PC-3 (cell line): ENCODE data around the gene SLC6A16. TPM values are rescaled to one million over a fixed set of nuclear protein-coding genes. Genes with fewer than 3 reads are reported as not detected.

ENCODE experiments used
- ATAC-seq: fragments of 200-7000 bp; cut with Tn5 transposase; 2 replicates; pipeline ENCODE4 v1.9.1; 2020; ENCODE audit warnings: mild to moderate bottlenecking, moderate library complexity
- BruUV-seq: library from RNA; stranded (reverse); fragments of 400-500 nt; replicated peaks from 2 replicates; lab custom pipeline; 2021; lab: Mats Ljungman, UMichigan
- CTCF ChIA-PET: fragments of 300-600 bp; sonication (Branson Sonifier 250); formaldehyde crosslinking; loops from one replicate; lab custom pipeline; 2022; ENCODE audit warnings: antibody characterized with exemption; lab: Charles Lee
- POLR2A ChIA-PET: fragments of 300-600 bp; sonication (Branson Sonifier 250); formaldehyde crosslinking; loops from one replicate; lab custom pipeline; 2022; ENCODE audit warnings: antibody characterized with exemption; ENCODE audit not compliant: unreplicated experiment; lab: Charles Lee
- DNase-seq: peaks from one replicate; pipeline ENCODE4 v3.0.0-alpha.2; 2015
- H2AFZ ChIP-seq: fragments of 300-600 bp; sonication (generic); 2 replicates; pipeline ENCODE4 v1.6.0; 2016; ENCODE audit warnings: antibody characterized with exemption, low read length
- H3F3A ChIP-seq: fragments of 300-600 bp; sonication (generic); one replicate; pipeline ENCODE4 v1.6.0; 2017; ENCODE audit warnings: antibody characterized with exemption, low read length, control low read depth, mild to moderate bottlenecking; ENCODE audit not compliant: unreplicated experiment
- H3K27ac ChIP-seq: fragments of 300-600 bp; sonication (generic); 2 replicates; pipeline ENCODE4 v1.5.1; 2016; ENCODE audit warnings: mild to moderate bottlenecking, low read length
- H3K27me3 ChIP-seq: fragments of 300-600 bp; sonication (generic); 2 replicates; pipeline ENCODE4 v1.6.1; 2016; ENCODE audit warnings: low read length, mixed read lengths
- H3K36me3 ChIP-seq: fragments of 300-600 bp; sonication (generic); 2 replicates; pipeline ENCODE4 v1.6.1; 2016; ENCODE audit warnings: low read depth, mixed run types, low read length, mixed read lengths
- H3K4me1 ChIP-seq: fragments of 300-600 bp; sonication (generic); 2 replicates; pipeline ENCODE4 v1.5.1; 2016; ENCODE audit warnings: low read length; ENCODE audit not compliant: insufficient read depth
- H3K4me2 ChIP-seq: fragments of 300-600 bp; sonication (generic); 2 replicates; pipeline ENCODE4 v1.6.0; 2016; ENCODE audit warnings: low read length
- H3K4me3 ChIP-seq: fragments of 300-600 bp; sonication (generic); 2 replicates; pipeline ENCODE4 v1.5.1; 2016; ENCODE audit warnings: mild to moderate bottlenecking, low read length, mixed read lengths
- H3K79me2 ChIP-seq: fragments of 300-600 bp; sonication (generic); 2 replicates; pipeline ENCODE4 v1.6.1; 2017; ENCODE audit warnings: low read length, mixed read lengths
- H3K9ac ChIP-seq: fragments of 300-600 bp; sonication (generic); 2 replicates; pipeline ENCODE4 v1.6.0; 2016; ENCODE audit warnings: mild to moderate bottlenecking, low read length
- H3K9me2 ChIP-seq: fragments of 300-600 bp; sonication (generic); replicated peaks from 2 replicates; pipeline ENCODE4 v1.6.1; 2016; ENCODE audit warnings: mixed run types, low read length, mixed read lengths
- H3K9me3 ChIP-seq: fragments of 300-600 bp; sonication (generic); 2 replicates; pipeline ENCODE4 v1.6.1; 2016; ENCODE audit warnings: low read length, mixed read lengths
- H4K20me1 ChIP-seq: fragments of 300-600 bp; sonication (generic); 2 replicates; pipeline ENCODE4 v1.6.1; 2016; ENCODE audit warnings: low read length, mixed read lengths
- EZH2 ChIP-seq: fragments of 300-600 bp; sonication (generic); IDR thresholded peaks from one replicate; pipeline ENCODE4 v1.6.1; 2017; ENCODE audit warnings: antibody characterized with exemption, mild to moderate bottlenecking, low read length; ENCODE audit not compliant: unreplicated experiment
- EZH2phosphoT487 ChIP-seq: fragments of 300-600 bp; sonication (generic); IDR thresholded peaks from 2 replicates; pipeline ENCODE4 v1.6.1; 2018; ENCODE audit warnings: mild to moderate bottlenecking, antibody characterized with exemption, low read length, borderline replicate concordance
- intact Hi-C: fragments of 100-400 bp; cut with micrococcal nuclease; formaldehyde crosslinking; loops from 2 replicates; pipeline ENCODE4 v1.9.0; 2023
- total RNA-seq: library from RNA; depleted of rRNA; stranded (reverse); fragments of >200 nt; gene quantifications from 2 replicates; pipeline ENCODE4 v1.2.3, GENCODE V29; 2014
- TF ChIP-seq, protein P1 (sequence below): fragments of 300-600 bp; sonication (generic); conservative IDR thresholded peaks from 2 replicates; pipeline ENCODE4 v1.5.1; 2017; ENCODE audit warnings: antibody characterized with exemption, low read depth, mild to moderate bottlenecking, low read length

Gene SLC6A16
- total RNA-seq, 1 experiment from 2014 or later, result not detected

DNA sequence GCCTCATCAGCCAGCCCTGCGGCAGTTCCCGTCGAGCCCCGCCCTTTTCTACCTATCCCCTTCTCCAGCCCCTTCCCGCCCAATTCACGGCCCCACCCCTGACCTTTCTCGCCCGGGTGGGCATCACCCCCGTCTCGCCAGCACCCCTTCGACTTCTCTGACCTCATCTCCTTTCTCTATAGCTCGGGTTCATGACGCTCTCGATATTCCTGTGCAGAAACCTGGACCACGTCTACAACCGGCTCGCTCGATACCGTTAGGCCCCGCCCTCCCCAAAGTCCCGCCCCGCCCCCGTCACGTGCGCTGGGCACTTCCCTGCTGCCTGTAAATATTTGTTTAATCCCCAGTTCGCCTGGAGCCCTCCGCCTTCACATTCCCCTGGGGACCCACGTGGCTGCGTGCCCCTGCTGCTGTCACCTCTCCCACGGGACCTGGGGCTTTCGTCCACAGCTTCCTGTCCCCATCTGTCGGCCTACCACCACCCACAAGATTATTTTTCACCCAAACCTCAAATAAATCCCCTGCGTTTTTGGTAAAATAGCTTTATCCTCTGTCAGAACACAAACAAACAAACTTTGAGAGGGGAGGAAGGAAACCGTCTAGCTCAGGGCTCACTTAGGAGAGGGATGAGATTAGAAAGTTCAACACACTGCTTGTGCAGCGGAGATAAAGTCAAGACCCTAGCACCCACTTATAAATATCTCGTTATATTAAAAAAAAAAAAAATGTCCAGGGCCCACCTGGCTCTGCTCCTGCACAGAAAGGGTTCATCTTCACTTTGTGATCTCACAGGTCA is 15.3 kb upstream of the SLC6A16 start:
- Histone ChIP-seq H3K4me2 (peak overlapping the region; percentile 83; the same call in 1 of the 2 replicates), H3K9me2 (no peaks in the 10 kb centered on the region), H3K79me2 (no peaks in the 10 kb centered on the region), H3F3A (no peaks in the 10 kb centered on the region), H3K9ac (no peak overlapping the region), H3K4me3 (peak overlapping the region; percentile 30; the same call in 1 of the 2 replicates), H3K36me3 (peaks cover 26% of the 10 kb centered on the region; the same call in 1 of the 2 replicates), H3K27me3 (no peaks in the 10 kb centered on the region), H2AFZ (peak overlapping the region; percentile 86), H3K4me1 (peaks cover 14% of the 10 kb centered on the region), H3K27ac (no peak overlapping the region), H4K20me1 (no peaks in the 10 kb centered on the region), H3K9me3 (no peaks in the 10 kb centered on the region)
- no peak for DNase-seq
- ATAC-seq, result no peak
- no TSS peak for BruUV-seq
- ChIA-PET POLR2A (no interaction called here), CTCF (no interaction called here)
- TF ChIP-seq, protein P1, sequence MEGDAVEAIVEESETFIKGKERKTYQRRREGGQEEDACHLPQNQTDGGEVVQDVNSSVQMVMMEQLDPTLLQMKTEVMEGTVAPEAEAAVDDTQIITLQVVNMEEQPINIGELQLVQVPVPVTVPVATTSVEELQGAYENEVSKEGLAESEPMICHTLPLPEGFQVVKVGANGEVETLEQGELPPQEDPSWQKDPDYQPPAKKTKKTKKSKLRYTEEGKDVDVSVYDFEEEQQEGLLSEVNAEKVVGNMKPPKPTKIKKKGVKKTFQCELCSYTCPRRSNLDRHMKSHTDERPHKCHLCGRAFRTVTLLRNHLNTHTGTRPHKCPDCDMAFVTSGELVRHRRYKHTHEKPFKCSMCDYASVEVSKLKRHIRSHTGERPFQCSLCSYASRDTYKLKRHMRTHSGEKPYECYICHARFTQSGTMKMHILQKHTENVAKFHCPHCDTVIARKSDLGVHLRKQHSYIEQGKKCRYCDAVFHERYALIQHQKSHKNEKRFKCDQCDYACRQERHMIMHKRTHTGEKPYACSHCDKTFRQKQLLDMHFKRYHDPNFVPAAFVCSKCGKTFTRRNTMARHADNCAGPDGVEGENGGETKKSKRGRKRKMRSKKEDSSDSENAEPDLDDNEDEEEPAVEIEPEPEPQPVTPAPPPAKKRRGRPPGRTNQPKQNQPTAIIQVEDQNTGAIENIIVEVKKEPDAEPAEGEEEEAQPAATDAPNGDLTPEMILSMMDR, result no peak
- no peak for TF ChIP-seq EZH2phosphoT487
- no peak for TF ChIP-seq EZH2
- intact Hi-C loops, result no loop called here

DNA sequence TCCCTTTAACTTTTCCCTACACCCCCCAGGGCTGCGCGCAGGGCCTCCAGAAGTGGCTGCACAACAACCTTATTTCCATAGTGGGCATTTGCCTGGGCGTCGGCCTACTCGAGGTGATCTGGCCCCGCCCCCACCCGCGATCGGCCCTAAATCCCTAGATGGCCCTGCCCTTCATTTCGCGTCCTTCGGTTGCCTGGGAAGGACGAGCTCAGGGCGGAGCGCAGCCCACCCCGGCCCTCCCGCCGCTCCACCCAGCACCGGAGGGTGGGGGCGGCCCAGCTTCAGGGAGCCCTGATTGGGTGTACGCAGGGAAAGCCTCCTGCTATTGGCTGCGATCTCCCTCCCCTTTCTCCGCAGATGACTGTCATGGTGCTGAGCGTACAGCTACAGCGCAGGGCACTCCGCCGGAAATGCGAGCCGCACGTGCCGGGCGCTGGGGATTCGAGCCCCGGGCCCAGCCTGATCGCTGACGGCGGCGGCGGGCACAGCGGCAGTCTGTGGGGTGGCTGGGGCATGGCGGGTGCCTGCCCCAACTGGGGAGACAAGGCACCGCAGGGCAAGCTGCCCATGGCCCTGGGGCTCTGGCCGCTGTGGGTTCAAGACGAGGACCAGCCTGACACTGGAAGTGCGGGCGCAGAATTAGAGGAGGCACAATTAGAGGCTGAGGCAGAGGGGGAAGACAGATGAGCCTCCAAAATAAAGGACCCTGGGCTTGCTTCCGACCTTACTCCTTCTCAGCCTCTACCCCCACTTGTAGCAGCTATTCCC is 14.5 kb upstream of the SLC6A16 start:
- H3F3A ChIP-seq, result no peaks in the 10 kb centered on the region
- no TSS peak for BruUV-seq
- peak overlapping the region; percentile 83 for H3K4me2 ChIP-seq
- no peaks in the 10 kb centered on the region for H3K27me3 ChIP-seq
- no peaks in the 10 kb centered on the region for H3K9me3 ChIP-seq
- H3K36me3 ChIP-seq, result peaks cover 20% of the 10 kb centered on the region; the same call in 1 of the 2 replicates
- TF ChIP-seq EZH2 (no peak), EZH2phosphoT487 (no peak)
- TF ChIP-seq, protein P1, result no peak
- H3K4me3 ChIP-seq, result peak overlapping the region; percentile 57
- ATAC-seq (peak; percentile 89), DNase-seq (peak; percentile 93)
- H3K9me2 ChIP-seq, result no peaks in the 10 kb centered on the region
- no peak overlapping the region for H3K27ac ChIP-seq
- ChIA-PET CTCF (interaction anchor here (0.6 kb wide), 1 partner anchor 242 kb away, joined by 4 read pairs; no protein-coding TSS in a partner anchor), POLR2A (interaction anchor here (0.6 to 1.0 kb wide), 2 partner anchors 8 to 28 kb away, joined by 3 to 11 read pairs; no protein-coding TSS in a partner anchor)
- H2AFZ ChIP-seq, result peak overlapping the region; percentile 86
- H3K79me2 ChIP-seq, result no peaks in the 10 kb centered on the region
- H3K9ac ChIP-seq, result no peak overlapping the region
- H3K4me1 ChIP-seq, result peaks cover 14% of the 10 kb centered on the region
- intact Hi-C loops, result loop anchor here (1.0 kb wide), 2 partner anchors 24 to 104 kb away; partner anchors contain the start of gene DKKL1
- H4K20me1 ChIP-seq, result no peaks in the 10 kb centered on the region
